Measurements from ENCODE around the gene OSBPL5.

DNA sequence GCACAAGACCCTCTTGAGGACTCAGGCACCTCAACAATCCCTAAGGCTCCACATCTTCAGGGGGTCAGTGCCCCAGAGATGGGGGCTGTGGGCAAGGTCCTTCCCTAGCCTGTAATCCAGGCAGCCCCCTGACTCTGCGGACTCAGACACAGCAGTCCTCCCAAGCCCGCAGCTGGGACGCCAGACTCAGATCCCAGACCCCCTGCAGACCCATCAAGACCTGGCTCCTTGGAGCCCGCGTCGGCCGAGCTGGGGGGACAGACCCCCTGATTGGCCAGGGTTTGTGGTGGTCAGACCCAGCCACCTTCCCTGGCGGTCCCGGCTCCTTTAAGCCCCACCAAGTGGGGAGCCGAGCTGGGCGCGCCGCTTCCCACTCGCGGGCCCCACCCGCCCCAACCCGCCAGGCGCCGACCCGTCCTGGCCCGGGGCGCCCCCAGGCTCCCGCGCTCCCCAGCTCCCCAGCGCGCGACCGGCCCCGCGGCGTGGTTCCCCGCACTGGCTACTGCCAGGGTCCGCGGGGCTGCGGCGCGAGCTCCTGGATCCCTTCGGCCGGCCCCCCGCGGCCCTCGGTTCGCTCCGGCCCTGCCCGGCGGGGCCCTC, 458 bp downstream of the OSBPL5 start:
- TF ChIP-seq HMGXB4 (CRISPR knock-in tag; IDR thresholded peaks at IDR 0.05; ENCODE audit: borderline replicate concordance) (no peak), POLR2A (IDR thresholded peaks at IDR 0.05; ENCODE audit: low read length) (no peak), PHF8 (IDR thresholded peaks at IDR 0.05; ENCODE audit: borderline replicate concordance, low read depth) (no peak), ZNF302 (CRISPR knock-in tag; IDR thresholded peaks at IDR 0.05) (no peak), ZFP36 (IDR thresholded peaks at IDR 0.05; ENCODE audit: borderline replicate concordance, partially characterized antibody) (no peak), CEBPB (IDR thresholded peaks at IDR 0.05) (no peak), EP300 (IDR thresholded peaks at IDR 0.05) (no peak), REST (IDR thresholded peaks at IDR 0.05) (no peak)
- TF ChIP-seq, protein P1, sequence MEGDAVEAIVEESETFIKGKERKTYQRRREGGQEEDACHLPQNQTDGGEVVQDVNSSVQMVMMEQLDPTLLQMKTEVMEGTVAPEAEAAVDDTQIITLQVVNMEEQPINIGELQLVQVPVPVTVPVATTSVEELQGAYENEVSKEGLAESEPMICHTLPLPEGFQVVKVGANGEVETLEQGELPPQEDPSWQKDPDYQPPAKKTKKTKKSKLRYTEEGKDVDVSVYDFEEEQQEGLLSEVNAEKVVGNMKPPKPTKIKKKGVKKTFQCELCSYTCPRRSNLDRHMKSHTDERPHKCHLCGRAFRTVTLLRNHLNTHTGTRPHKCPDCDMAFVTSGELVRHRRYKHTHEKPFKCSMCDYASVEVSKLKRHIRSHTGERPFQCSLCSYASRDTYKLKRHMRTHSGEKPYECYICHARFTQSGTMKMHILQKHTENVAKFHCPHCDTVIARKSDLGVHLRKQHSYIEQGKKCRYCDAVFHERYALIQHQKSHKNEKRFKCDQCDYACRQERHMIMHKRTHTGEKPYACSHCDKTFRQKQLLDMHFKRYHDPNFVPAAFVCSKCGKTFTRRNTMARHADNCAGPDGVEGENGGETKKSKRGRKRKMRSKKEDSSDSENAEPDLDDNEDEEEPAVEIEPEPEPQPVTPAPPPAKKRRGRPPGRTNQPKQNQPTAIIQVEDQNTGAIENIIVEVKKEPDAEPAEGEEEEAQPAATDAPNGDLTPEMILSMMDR (IDR thresholded peaks at IDR 0.05), result no peak
